Smooth muscle cell (in vitro differentiated cells): Measurements from ENCODE around the gene HEXIM1. TPM values are rescaled to one million over a fixed set of nuclear protein-coding genes. Genes with fewer than 3 reads are reported as not detected.
A peak's percentile ranks its signal among the peaks of the same experiment; 100 is the strongest.

Experiments
- DNase-seq: peaks from one replicate; lab custom pipeline; 2025; ENCODE audit not compliant: unreplicated experiment; lab: John Stamatoyannopoulos, UW
- H2AFZ ChIP-seq: fragments of 200-600 bp; sonication (generic); 2 replicates; pipeline ENCODE4 v1.6.0; 2016; ENCODE audit warnings: antibody characterized with exemption, low read depth, mild to moderate bottlenecking
- H3F3A ChIP-seq: fragments of 200-600 bp; sonication (generic); 2 replicates; pipeline ENCODE4 v1.6.0; 2017; ENCODE audit warnings: antibody characterized with exemption, low read depth
- H3K27ac ChIP-seq: fragments of 200-600 bp; sonication (generic); 2 replicates; pipeline ENCODE4 v1.5.1; 2016; ENCODE audit warnings: low read depth, mild to moderate bottlenecking
- H3K27me3 ChIP-seq: fragments of 200-600 bp; sonication (generic); 2 replicates; pipeline ENCODE4 v1.6.1; 2016; ENCODE audit warnings: low read depth, mild to moderate bottlenecking
- H3K36me3 ChIP-seq: fragments of 200-600 bp; sonication (generic); 2 replicates; pipeline ENCODE4 v1.5.1; 2016; ENCODE audit warnings: low read depth
- H3K4me1 ChIP-seq: fragments of 200-600 bp; sonication (generic); 2 replicates; pipeline ENCODE4 v1.5.1; 2016; ENCODE audit warnings: low read depth
- H3K4me2 ChIP-seq: fragments of 200-600 bp; sonication (generic); 2 replicates; pipeline ENCODE4 v1.6.0; 2016; ENCODE audit warnings: mild to moderate bottlenecking
- H3K4me3 ChIP-seq: fragments of 200-600 bp; sonication (generic); 2 replicates; pipeline ENCODE4 v1.5.1; 2016; ENCODE audit warnings: mild to moderate bottlenecking
- H3K79me2 ChIP-seq: fragments of 200-600 bp; sonication (generic); 2 replicates; pipeline ENCODE4 v1.6.0; 2016; ENCODE audit warnings: low read depth, mild to moderate bottlenecking
- H3K9ac ChIP-seq: fragments of 200-600 bp; sonication (generic); 2 replicates; pipeline ENCODE4 v1.6.0; 2016; ENCODE audit warnings: low read depth
- H3K9me3 ChIP-seq: fragments of 200-600 bp; sonication (generic); replicated peaks from 2 replicates; pipeline ENCODE4 v1.5.1; 2016; ENCODE audit warnings: low read depth
- H4K20me1 ChIP-seq: fragments of 200-600 bp; sonication (generic); 2 replicates; pipeline ENCODE4 v1.6.0; 2016; ENCODE audit warnings: low read depth
- CTCF ChIP-seq: fragments of 200-600 bp; sonication (generic); IDR thresholded peaks from 2 replicates; pipeline ENCODE4 v1.5.1; 2017; ENCODE audit warnings: borderline replicate concordance, mild to moderate bottlenecking, antibody characterized with exemption; ENCODE audit not compliant: insufficient read depth, poor library complexity, severe bottlenecking
- WGBS: methylation state at CpG from one replicate; pipeline ENCODE4 v1.1.7; 2016; ENCODE audit warnings: low lambda C conversion rate; 5-methylcytosine and 5-hydroxymethylcytosine counted together
- polyA plus RNA-seq: library from polyadenylated mRNA; unstranded; fragments of >200 nt; fragmentation: Nextera tagmentation; extraction: Ambion mirVana; gene quantifications from 2 replicates; pipeline ENCODE4 v1.2.1, GENCODE V29; 2016
- total RNA-seq: library from RNA; depleted of rRNA; stranded (reverse); fragments of >200 nt; gene quantifications from 2 replicates; pipeline ENCODE4 v1.2.3, GENCODE V29; 2014

The HEXIM1 gene
- 9.3 and 13.7 TPM in 2 replicates for total RNA-seq
- polyA plus RNA-seq: 9.4 TPM in 2 replicates

- Histone ChIP-seq H3K27ac (peak within 1 kb of the TSS; percentile 97), H3K4me2 (peak within 1 kb of the TSS; percentile 95), H3K9me3 (no peaks in the 10 kb centered on the region), H4K20me1 (peaks cover 45% of the 10 kb centered on the region), H3K9ac (peak within 1 kb of the TSS; percentile 98), H3K4me3 (peak within 1 kb of the TSS; percentile 74), H2AFZ (peak within 1 kb of the TSS; percentile 54), H3K4me1 (peaks cover 17% of the 10 kb centered on the region), H3F3A (peaks cover 23% of the 10 kb centered on the region), H3K27me3 (no peaks in the 10 kb centered on the region), H3K36me3 (no peaks in the 10 kb centered on the region), H3K79me2 (peaks cover 32% of the 10 kb centered on the region)
- TF ChIP-seq CTCF: no peak
- under 1% methylated on average over 53 of the region's 58 CpGs for WGBS
- DNase-seq: peak; percentile 97
Observed at GRCh38 chr17:45148183-45149036, at the start of gene HEXIM1. TSS of gene HEXIM1 (plus strand) at chr17:45148475. CDS start at chr17:45149191, 716 bp downstream.

- Histone ChIP-seq H3K27me3 (no peaks in the 10 kb centered on the region), H3K27ac (no peak overlapping the region), H3K4me2 (no peak overlapping the region), H3K4me3 (no peak overlapping the region), H3K9ac (no peak overlapping the region), H3K79me2 (no peaks in the 10 kb centered on the region), H3K36me3 (peaks cover 3% of the 10 kb centered on the region), H3K4me1 (no peaks in the 10 kb centered on the region), H4K20me1 (no peaks in the 10 kb centered on the region), H2AFZ (no peak overlapping the region), H3F3A (no peaks in the 10 kb centered on the region), H3K9me3 (no peaks in the 10 kb centered on the region)
- WGBS: 55% methylated on average over 9 of the region's 9 CpGs
- peak; percentile 44 for DNase-seq
- TF ChIP-seq CTCF: peak; percentile 82
Observed at GRCh38 chr17:45098869-45099616, 49.2 kb upstream of the HEXIM1 start.

GRCh38 chr17:45101546-45101882 lies 46.8 kb upstream of the HEXIM1 start:
- Histone ChIP-seq H3K79me2 (no peaks in the 10 kb centered on the region), H4K20me1 (no peaks in the 10 kb centered on the region), H3F3A (no peaks in the 10 kb centered on the region), H3K27ac (peak overlapping the region; percentile 70), H3K27me3 (no peaks in the 10 kb centered on the region), H3K36me3 (peaks cover 3% of the 10 kb centered on the region), H3K4me2 (peak overlapping the region; percentile 4), H3K9me3 (no peaks in the 10 kb centered on the region), H3K4me1 (no peaks in the 10 kb centered on the region), H3K4me3 (no peak overlapping the region), H3K9ac (no peak overlapping the region), H2AFZ (no peak overlapping the region)
- no peak for TF ChIP-seq CTCF
- DNase-seq: no peak
- WGBS: 79% methylated on average over 9 of the region's 9 CpGs
